BLaER1 (cell line): ENCODE measurements around the gene KIFC3.
"Not testable (repeated sequence)": the region's sequence is repeated elsewhere in the genome, so short reads cannot be mapped to it uniquely, and the experiment has no call there.

Source experiments
- H3K27ac ChIP-seq: shearing (Covaris generic); formaldehyde crosslinking; 2 replicates; pipeline ENCODE4 v1.8.1; 2022
- H3K27me3 ChIP-seq: shearing (Covaris generic); formaldehyde crosslinking; 2 replicates; pipeline ENCODE4 v1.8.1; 2022
- H3K36me3 ChIP-seq: shearing (Covaris generic); formaldehyde crosslinking; 2 replicates; pipeline ENCODE4 v1.8.1; 2022
- H3K4me1 ChIP-seq: shearing (Covaris generic); formaldehyde crosslinking; 2 replicates; pipeline ENCODE4 v1.8.1; 2022
- H3K4me2 ChIP-seq: shearing (Covaris generic); formaldehyde crosslinking; 2 replicates; pipeline ENCODE4 v1.8.1; 2022
- H3K4me3 ChIP-seq: shearing (Covaris generic); formaldehyde crosslinking; 2 replicates; pipeline ENCODE4 v1.8.1; 2022
- H3K9ac ChIP-seq: shearing (Covaris generic); formaldehyde crosslinking; 2 replicates; pipeline ENCODE4 v1.8.1; 2022
- H3K9me3 ChIP-seq: shearing (Covaris generic); formaldehyde crosslinking; 2 replicates; pipeline ENCODE4 v1.8.1; 2022
- H4K20me1 ChIP-seq: shearing (Covaris generic); formaldehyde crosslinking; 2 replicates; pipeline ENCODE4 v1.8.1; 2022
- Cebpa-rat ChIP-seq: shearing (Covaris generic); IDR thresholded peaks from 2 replicates; pipeline ENCODE4 v1.8.1; 2022

Gene KIFC3, protein sequence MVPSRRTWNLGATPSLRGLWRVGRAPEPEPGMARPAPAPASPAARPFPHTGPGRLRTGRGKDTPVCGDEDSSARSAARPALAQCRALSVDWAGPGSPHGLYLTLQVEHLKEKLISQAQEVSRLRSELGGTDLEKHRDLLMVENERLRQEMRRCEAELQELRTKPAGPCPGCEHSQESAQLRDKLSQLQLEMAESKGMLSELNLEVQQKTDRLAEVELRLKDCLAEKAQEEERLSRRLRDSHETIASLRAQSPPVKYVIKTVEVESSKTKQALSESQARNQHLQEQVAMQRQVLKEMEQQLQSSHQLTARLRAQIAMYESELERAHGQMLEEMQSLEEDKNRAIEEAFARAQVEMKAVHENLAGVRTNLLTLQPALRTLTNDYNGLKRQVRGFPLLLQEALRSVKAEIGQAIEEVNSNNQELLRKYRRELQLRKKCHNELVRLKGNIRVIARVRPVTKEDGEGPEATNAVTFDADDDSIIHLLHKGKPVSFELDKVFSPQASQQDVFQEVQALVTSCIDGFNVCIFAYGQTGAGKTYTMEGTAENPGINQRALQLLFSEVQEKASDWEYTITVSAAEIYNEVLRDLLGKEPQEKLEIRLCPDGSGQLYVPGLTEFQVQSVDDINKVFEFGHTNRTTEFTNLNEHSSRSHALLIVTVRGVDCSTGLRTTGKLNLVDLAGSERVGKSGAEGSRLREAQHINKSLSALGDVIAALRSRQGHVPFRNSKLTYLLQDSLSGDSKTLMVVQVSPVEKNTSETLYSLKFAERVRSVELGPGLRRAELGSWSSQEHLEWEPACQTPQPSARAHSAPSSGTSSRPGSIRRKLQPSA

GRCh38 chr16:57802341-57803133 lies at the start of gene KIFC3:
Gene KIFC3 (minus strand): TSS chr16:57802491. CDS start chr16:57798243, 4,248 bp downstream.
- H3K4me1 ChIP-seq: peaks cover 79% of the 10 kb centered on the region

DNA sequence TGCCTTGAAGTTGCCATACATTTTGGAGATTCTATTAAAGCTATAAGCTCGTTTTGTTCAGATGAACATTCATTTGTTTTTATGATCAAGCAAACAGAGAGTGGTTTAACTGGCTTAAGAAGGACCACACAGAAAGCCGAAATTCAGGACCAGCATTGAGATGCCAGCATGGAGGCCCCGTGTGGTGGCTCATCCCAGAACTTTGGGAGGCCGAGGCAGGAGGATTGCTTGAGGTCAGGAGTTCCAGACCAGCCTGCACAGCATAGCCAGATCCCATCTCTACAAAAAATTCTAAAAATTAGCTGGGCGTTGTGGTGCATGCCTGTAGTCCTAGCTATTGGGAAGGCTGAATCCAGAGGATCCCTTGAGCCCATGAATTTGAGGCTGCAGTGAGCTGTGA lies 45.9 kb upstream of the KIFC3 start:
- 0 out of 2 replicates have a peak, but pooled peaks cover 5% of the 10 kb centered on the region for H3K4me1 ChIP-seq
- H3K27me3 ChIP-seq: no peaks in the 10 kb centered on the region
- no peak overlapping the region for H3K9ac ChIP-seq
- H3K36me3 ChIP-seq: no peaks in the 10 kb centered on the region
- no peaks in the 10 kb centered on the region for H4K20me1 ChIP-seq
- no peak overlapping the region for H3K4me2 ChIP-seq
- H3K27ac ChIP-seq: no peak overlapping the region
- no peaks in the 10 kb centered on the region for H3K9me3 ChIP-seq
- no peak for TF ChIP-seq Cebpa-rat
- H3K4me3 ChIP-seq: no peak overlapping the region

More at GRCh38 chr16:57802341-57803133, at the start of gene KIFC3:
- Histone ChIP-seq H3K27ac (peak within 1 kb of the TSS; percentile 80), H4K20me1 (no peaks in the 10 kb centered on the region), H3K9ac (peak within 1 kb of the TSS; percentile 82), H3K4me2 (peak within 1 kb of the TSS; percentile 100), H3K4me3 (peak within 1 kb of the TSS; percentile 79), H3K27me3 (no peaks in the 10 kb centered on the region), H3K36me3 (peaks cover 1% of the 10 kb centered on the region; the same call in 1 of the 2 replicates), H3K9me3 (no peaks in the 10 kb centered on the region)
- no peak for TF ChIP-seq Cebpa-rat

- not testable (repeated sequence) for H3K4me3 ChIP-seq, H3K27ac ChIP-seq, H4K20me1 ChIP-seq, H3K36me3 ChIP-seq, H3K9me3 ChIP-seq, H3K4me1 ChIP-seq, H3K4me2 ChIP-seq, H3K9ac ChIP-seq, H3K27me3 ChIP-seq
Observed at GRCh38 chr16:57846931-57847330, 44.6 kb upstream of the KIFC3 start.

GRCh38 chr16:57846078-57846697 lies 43.9 kb upstream of the KIFC3 start:
- H4K20me1 ChIP-seq: no peaks in the 10 kb centered on the region
- H3K9ac ChIP-seq: no peak overlapping the region
- no peak overlapping the region for H3K27ac ChIP-seq
- no peak overlapping the region for H3K4me3 ChIP-seq
- H3K4me1 ChIP-seq: 0 out of 2 replicates have a peak, but pooled peaks cover 5% of the 10 kb centered on the region
- no peak for TF ChIP-seq Cebpa-rat
- H3K36me3 ChIP-seq: no peaks in the 10 kb centered on the region
- H3K4me2 ChIP-seq: no peak overlapping the region
- H3K9me3 ChIP-seq: no peaks in the 10 kb centered on the region
- no peaks in the 10 kb centered on the region for H3K27me3 ChIP-seq

DNA sequence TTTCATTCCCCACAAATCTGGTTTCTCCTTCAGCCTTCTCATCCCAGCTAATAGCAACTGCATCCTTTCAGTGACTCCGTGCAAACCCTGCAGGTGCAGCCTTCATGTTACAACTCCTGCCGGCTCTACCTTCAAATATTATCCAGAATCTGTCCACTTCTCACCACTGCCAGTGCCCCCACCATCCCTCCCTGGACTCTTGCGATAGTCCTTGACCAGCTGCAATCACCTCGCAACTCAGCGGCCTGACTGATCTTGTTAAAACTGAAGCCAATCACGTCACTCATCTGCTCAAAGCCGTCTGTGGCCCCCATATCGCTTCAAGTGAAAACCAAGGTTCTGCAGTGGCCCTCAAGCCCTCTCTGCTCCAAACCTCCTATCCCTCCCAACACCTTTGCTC lies 42.8 kb upstream of the KIFC3 start:
- no peaks in the 10 kb centered on the region for H3K27me3 ChIP-seq
- no peak overlapping the region for H3K4me3 ChIP-seq

GRCh38 chr16:57844416-57845030 lies 42.2 kb upstream of the KIFC3 start:
- Histone ChIP-seq H3K4me1 (0 out of 2 replicates have a peak, but pooled peaks cover 5% of the 10 kb centered on the region), H4K20me1 (no peaks in the 10 kb centered on the region), H3K4me3 (no peak overlapping the region), H3K27ac (no peak overlapping the region), H3K9me3 (no peaks in the 10 kb centered on the region), H3K36me3 (no peaks in the 10 kb centered on the region), H3K9ac (no peak overlapping the region), H3K4me2 (no peak overlapping the region), H3K27me3 (no peaks in the 10 kb centered on the region)
- no peak for TF ChIP-seq Cebpa-rat

More for the DNA sequence above, 42.8 kb upstream of the KIFC3 start:
- no peaks in the 10 kb centered on the region for H3K36me3 ChIP-seq
- no peak overlapping the region for H3K9ac ChIP-seq
- H3K4me1 ChIP-seq: 0 out of 2 replicates have a peak, but pooled peaks cover 5% of the 10 kb centered on the region
- H3K27ac ChIP-seq: no peak overlapping the region
- H4K20me1 ChIP-seq: no peaks in the 10 kb centered on the region
- no peaks in the 10 kb centered on the region for H3K9me3 ChIP-seq
- TF ChIP-seq Cebpa-rat: no peak
- H3K4me2 ChIP-seq: no peak overlapping the region

DNA sequence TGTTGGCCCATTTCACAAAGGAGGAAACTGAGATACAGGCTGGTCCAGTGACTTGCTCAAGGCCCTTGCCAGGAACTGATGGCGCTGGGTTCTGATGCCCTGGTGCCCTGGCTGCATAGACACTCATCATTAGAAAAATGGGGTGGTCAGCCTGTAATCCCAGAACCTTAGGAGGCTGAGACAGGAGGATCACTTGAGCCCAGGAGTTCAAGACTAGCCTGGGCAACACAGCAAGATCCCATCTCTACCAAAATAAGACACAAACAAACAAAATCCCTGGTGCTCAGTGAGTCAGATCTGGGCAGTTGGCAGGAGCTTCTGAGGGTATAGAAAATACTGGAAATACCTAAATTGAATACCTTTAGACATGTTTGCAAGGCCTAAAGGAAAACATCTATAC lies 41.1 kb upstream of the KIFC3 start:
- H3K4me3 ChIP-seq: no peak overlapping the region
- H4K20me1 ChIP-seq: no peaks in the 10 kb centered on the region
- H3K9ac ChIP-seq: no peak overlapping the region
- H3K4me2 ChIP-seq: no peak overlapping the region
- no peaks in the 10 kb centered on the region for H3K27me3 ChIP-seq
- no peak for TF ChIP-seq Cebpa-rat
- H3K9me3 ChIP-seq: no peaks in the 10 kb centered on the region
- H3K4me1 ChIP-seq: 0 out of 2 replicates have a peak, but pooled peaks cover 5% of the 10 kb centered on the region
- no peaks in the 10 kb centered on the region for H3K36me3 ChIP-seq
- H3K27ac ChIP-seq: no peak overlapping the region

GRCh38 chr16:57842601-57843000 lies 40.3 kb upstream of the KIFC3 start:
- Histone ChIP-seq H3K9me3 (no peaks in the 10 kb centered on the region), H3K4me1 (0 out of 2 replicates have a peak, but pooled peaks cover 5% of the 10 kb centered on the region), H3K9ac (no peak overlapping the region), H3K36me3 (no peaks in the 10 kb centered on the region), H3K27me3 (no peaks in the 10 kb centered on the region), H3K4me3 (no peak overlapping the region), H3K27ac (no peak overlapping the region), H3K4me2 (no peak overlapping the region), H4K20me1 (no peaks in the 10 kb centered on the region)
- TF ChIP-seq Cebpa-rat: no peak

GRCh38 chr16:57840833-57841232 lies 38.5 kb upstream of the KIFC3 start:
- H3K27ac ChIP-seq: no peak overlapping the region
- H4K20me1 ChIP-seq: no peaks in the 10 kb centered on the region
- H3K36me3 ChIP-seq: no peaks in the 10 kb centered on the region
- H3K9ac ChIP-seq: no peak overlapping the region
- no peak for TF ChIP-seq Cebpa-rat
- H3K4me2 ChIP-seq: no peak overlapping the region
- H3K9me3 ChIP-seq: no peaks in the 10 kb centered on the region
- no peaks in the 10 kb centered on the region for H3K4me1 ChIP-seq
- H3K27me3 ChIP-seq: no peaks in the 10 kb centered on the region
- no peak overlapping the region for H3K4me3 ChIP-seq
